ENCODE results near the gene OSTM1.

OSTM1 gene

GRCh38 chr6:108074359-108075144, at the start of gene OSTM1:
Gene OSTM1, minus strand, starts transcription at chr6:108074741. Its CDS starts 90 bp downstream, at chr6:108074651.
- peak; percentile 92 for DNase-seq

GRCh38 chr6:108123946-108124345, 49.4 kb upstream of the OSTM1 start:
- DNase-seq, result no peak

GRCh38 chr6:108123481-108123929, 49.0 kb upstream of the OSTM1 start:
- DNase-seq, result no peak

GRCh38 chr6:108121612-108122011, 47.1 kb upstream of the OSTM1 start:
- no peak for DNase-seq

- DNase-seq, result no peak
Measured at GRCh38 chr6:108120311-108120710, 45.8 kb upstream of the OSTM1 start.

- DNase-seq, result no peak
Measured at GRCh38 chr6:108119769-108120141, 45.2 kb upstream of the OSTM1 start.

GRCh38 chr6:108118810-108119768, 44.5 kb upstream of the OSTM1 start:
- peak; percentile 58 for DNase-seq

GRCh38 chr6:108118359-108118724, 43.8 kb upstream of the OSTM1 start:
- no peak for DNase-seq

- DNase-seq, result peak; percentile 23
Measured at GRCh38 chr6:108117427-108118358, 43.2 kb upstream of the OSTM1 start.

GRCh38 chr6:108116546-108117426, 42.2 kb upstream of the OSTM1 start:
- no peak for DNase-seq

GRCh38 chr6:108115598-108116058, 41.1 kb upstream of the OSTM1 start:
- DNase-seq, result peak; percentile 60

- DNase-seq, result peak; percentile 75
Measured at GRCh38 chr6:108114841-108115597, 40.5 kb upstream of the OSTM1 start.

GRCh38 chr6:108113557-108114519, 39.3 kb upstream of the OSTM1 start:
- DNase-seq, result peak; percentile 58

GRCh38 chr6:108108374-108108773, 33.8 kb upstream of the OSTM1 start:
- DNase-seq, result no peak

GRCh38 chr6:108107102-108107501, 32.6 kb upstream of the OSTM1 start:
- DNase-seq, result no peak

- no peak for DNase-seq
Measured at GRCh38 chr6:108106694-108107093, 32.2 kb upstream of the OSTM1 start.

- DNase-seq, result peak; percentile 77
Measured at GRCh38 chr6:108106261-108106660, 31.7 kb upstream of the OSTM1 start.

- no peak for DNase-seq
Measured at GRCh38 chr6:108105571-108105970, 31.0 kb upstream of the OSTM1 start.

GRCh38 chr6:108102965-108103364, 28.4 kb upstream of the OSTM1 start:
- no peak for DNase-seq
